Neural progenitor cell (in vitro differentiated cells): ENCODE measurements around the gene KIAA0232. TPM values are rescaled to one million over a fixed set of nuclear protein-coding genes. Genes with fewer than 3 reads are reported as not detected.
A peak's percentile ranks its signal among the peaks of the same experiment; 100 is the strongest.
"Not testable (repeated sequence)": the region's sequence is repeated elsewhere in the genome, so short reads cannot be mapped to it uniquely, and the experiment has no call there.

Experiments used
- DNase-seq: peaks from one replicate; pipeline ENCODE4 v3.0.0-alpha.2; 2016; ENCODE audit warnings: low spot score
- H2AFZ ChIP-seq: fragments of 200-600 bp; sonication (generic); replicated peaks from 2 replicates; pipeline ENCODE4 v1.6.1; 2016; ENCODE audit warnings: antibody characterized with exemption
- H3F3A ChIP-seq: fragments of 200-600 bp; sonication (generic); 2 replicates; pipeline ENCODE4 v1.6.1; 2016; ENCODE audit warnings: antibody characterized with exemption, low read depth
- H3K27ac ChIP-seq: fragments of 200-600 bp; sonication (generic); 2 replicates; pipeline ENCODE4 v1.5.1; 2016; ENCODE audit warnings: mild to moderate bottlenecking
- H3K27me3 ChIP-seq: fragments of 200-600 bp; sonication (generic); 2 replicates; pipeline ENCODE4 v1.6.1; 2016; ENCODE audit warnings: mild to moderate bottlenecking, moderate library complexity
- H3K36me3 ChIP-seq: fragments of 200-600 bp; sonication (generic); 2 replicates; pipeline ENCODE4 v1.5.1; 2016
- H3K4me1 ChIP-seq: fragments of 200-600 bp; sonication (generic); 2 replicates; pipeline ENCODE4 v1.6.1; 2016; ENCODE audit warnings: mixed run types
- H3K4me2 ChIP-seq: fragments of 200-600 bp; sonication (generic); 2 replicates; pipeline ENCODE4 v1.6.1; 2016
- H3K4me3 ChIP-seq: fragments of 200-600 bp; sonication (generic); 2 replicates; pipeline ENCODE4 v1.5.1; 2016
- H3K79me2 ChIP-seq: fragments of 200-600 bp; sonication (generic); 2 replicates; pipeline ENCODE4 v1.6.1; 2016; ENCODE audit warnings: low read depth
- H3K9ac ChIP-seq: fragments of 200-600 bp; sonication (generic); 2 replicates; pipeline ENCODE4 v1.6.1; 2016
- H3K9me3 ChIP-seq: fragments of 200-600 bp; sonication (generic); 2 replicates; pipeline ENCODE4 v1.5.1; 2016; ENCODE audit warnings: low read depth
- H4K20me1 ChIP-seq: fragments of 200-600 bp; sonication (generic); 2 replicates; pipeline ENCODE4 v1.6.1; 2016; ENCODE audit warnings: low read depth
- H3K27ac Mint-ChIP-seq: 3 replicates; pipeline ENCODE4 v1.8.0; 2021; ENCODE audit warnings: mixed read lengths
- H3K27me3 Mint-ChIP-seq: 2 replicates; pipeline ENCODE4 v1.8.0; 2022; ENCODE audit warnings: low read depth, mild to moderate bottlenecking, inconsistent platforms, moderate library complexity, mixed read lengths; ENCODE audit not compliant: insufficient read depth
- H3K36me3 Mint-ChIP-seq: 3 replicates; pipeline ENCODE4 v1.8.0; 2021; ENCODE audit warnings: mixed read lengths
- H3K4me1 Mint-ChIP-seq: 3 replicates; pipeline ENCODE4 v1.8.0; 2021; ENCODE audit warnings: mixed read lengths
- H3K4me3 Mint-ChIP-seq: 3 replicates; pipeline ENCODE4 v1.8.0; 2021; ENCODE audit warnings: mild to moderate bottlenecking, moderate library complexity, mixed read lengths
- H3K9me3 Mint-ChIP-seq: 3 replicates; pipeline ENCODE4 v1.8.0; 2020; ENCODE audit warnings: mixed read lengths
- CTCF ChIP-seq: fragments of 200-600 bp; sonication (generic); IDR thresholded peaks from 2 replicates; pipeline ENCODE4 v1.5.1; 2017; ENCODE audit warnings: antibody characterized with exemption, mild to moderate bottlenecking
- EZH2 ChIP-seq: fragments of 200-600 bp; sonication (generic); IDR thresholded peaks from 2 replicates; pipeline ENCODE4 v1.6.1; 2017; ENCODE audit warnings: antibody characterized with exemption, mild to moderate bottlenecking, moderate library complexity
- EZH2phosphoT487 ChIP-seq: fragments of 200-600 bp; sonication (generic); IDR thresholded peaks from 2 replicates; pipeline ENCODE4 v1.6.1; 2017; ENCODE audit warnings: antibody characterized with exemption
- total RNA-seq: library from RNA; depleted of rRNA; stranded (reverse); fragments of >200 nt; gene quantifications from 2 replicates; pipeline ENCODE4 v1.2.3, GENCODE V29; 2015; ENCODE audit warnings: low replicate concordance

The KIAA0232 gene
- total RNA-seq, 1 donor from 2014 or later, result 42.9 TPM

- peaks cover 10% of the 10 kb centered on the region for H3F3A ChIP-seq
- peaks cover 62% of the 10 kb centered on the region for H3K79me2 ChIP-seq
- no peak overlapping the region for H3K27ac ChIP-seq
- no peak for DNase-seq
- H3K9me3 ChIP-seq, result peaks cover 4% of the 10 kb centered on the region
- H3K4me2 ChIP-seq, result no peak overlapping the region
- peaks cover 57% of the 10 kb centered on the region for H3K36me3 Mint-ChIP-seq
- no peak overlapping the region for H3K27ac Mint-ChIP-seq
- H3K4me3 Mint-ChIP-seq, result no peak overlapping the region
- peaks cover 17% of the 10 kb centered on the region for H3K36me3 ChIP-seq
- peaks cover 6% of the 10 kb centered on the region for H3K4me1 Mint-ChIP-seq
- H3K27me3 ChIP-seq, result no peaks in the 10 kb centered on the region
- H3K9me3 Mint-ChIP-seq, result peaks cover 11% of the 10 kb centered on the region
- H3K4me1 ChIP-seq, result peaks cover 8% of the 10 kb centered on the region
- no peak overlapping the region for H2AFZ ChIP-seq
- H3K27me3 Mint-ChIP-seq, result peaks cover 6% of the 10 kb centered on the region
- H4K20me1 ChIP-seq, result peaks cover 13% of the 10 kb centered on the region
- H3K4me3 ChIP-seq, result no peak overlapping the region
- TF ChIP-seq CTCF, result no peak
- no peak for TF ChIP-seq EZH2
- no peak for TF ChIP-seq EZH2phosphoT487
- no peak overlapping the region for H3K9ac ChIP-seq
Observed at GRCh38 chr4:6834867-6835266, 52.3 kb downstream of the KIAA0232 start.

GRCh38 chr4:6835616-6836015, 53.1 kb downstream of the KIAA0232 start:
- H3F3A ChIP-seq, result peaks cover 15% of the 10 kb centered on the region
- not testable (repeated sequence) for H3K9me3 ChIP-seq, H2AFZ ChIP-seq, H3K27me3 Mint-ChIP-seq, H3K27ac ChIP-seq, H3K27ac Mint-ChIP-seq, H3K4me2 ChIP-seq, H3K27me3 ChIP-seq, DNase-seq, H3K4me3 Mint-ChIP-seq, H3K4me3 ChIP-seq, H3K9ac ChIP-seq
- Mint-ChIP-seq H3K9me3 (peaks cover 11% of the 10 kb centered on the region), H3K4me1 (peaks cover 14% of the 10 kb centered on the region), H3K36me3 (peaks cover 55% of the 10 kb centered on the region)
- H4K20me1 ChIP-seq, result peaks cover 20% of the 10 kb centered on the region
- peaks cover 66% of the 10 kb centered on the region for H3K79me2 ChIP-seq
- H3K4me1 ChIP-seq, result peaks cover 13% of the 10 kb centered on the region
- H3K36me3 ChIP-seq, result peaks cover 15% of the 10 kb centered on the region

- not testable (repeated sequence) for H3K9me3 ChIP-seq, H3K27me3 ChIP-seq, H3K27ac ChIP-seq, H3K27me3 Mint-ChIP-seq, H3K4me3 Mint-ChIP-seq, H3K4me2 ChIP-seq, H3K4me3 ChIP-seq, H2AFZ ChIP-seq, H3K27ac Mint-ChIP-seq, H3K9ac ChIP-seq, DNase-seq
- Histone ChIP-seq H3K36me3 (peaks cover 15% of the 10 kb centered on the region), H4K20me1 (peaks cover 32% of the 10 kb centered on the region), H3K79me2 (peaks cover 80% of the 10 kb centered on the region), H3K4me1 (peaks cover 13% of the 10 kb centered on the region), H3F3A (peaks cover 15% of the 10 kb centered on the region)
- H3K36me3 Mint-ChIP-seq, result peaks cover 45% of the 10 kb centered on the region
- peaks cover 11% of the 10 kb centered on the region for H3K9me3 Mint-ChIP-seq
- H3K4me1 Mint-ChIP-seq, result peaks cover 14% of the 10 kb centered on the region
Observed at GRCh38 chr4:6837106-6837505, 54.6 kb downstream of the KIAA0232 start.

- Mint-ChIP-seq H3K4me3 (no peak overlapping the region), H3K4me1 (peaks cover 14% of the 10 kb centered on the region), H3K27ac (peak overlapping the region; percentile 78), H3K27me3 (peaks cover 2% of the 10 kb centered on the region), H3K9me3 (peaks cover 11% of the 10 kb centered on the region), H3K36me3 (peaks cover 36% of the 10 kb centered on the region)
- H4K20me1 ChIP-seq, result peaks cover 32% of the 10 kb centered on the region
- no peak for TF ChIP-seq CTCF
- TF ChIP-seq EZH2, result no peak
- no peak for TF ChIP-seq EZH2phosphoT487
- H3K4me1 ChIP-seq, result peaks cover 13% of the 10 kb centered on the region
- H3K79me2 ChIP-seq, result peaks cover 77% of the 10 kb centered on the region
- peak overlapping the region; percentile 33 for H3K27ac ChIP-seq
- H3K9ac ChIP-seq, result no peak overlapping the region
- peaks cover 5% of the 10 kb centered on the region for H3K36me3 ChIP-seq
- DNase-seq, result no peak
- H3F3A ChIP-seq, result peaks cover 18% of the 10 kb centered on the region
- H3K9me3 ChIP-seq, result peaks cover 4% of the 10 kb centered on the region
- no peak overlapping the region for H3K4me3 ChIP-seq
- H3K27me3 ChIP-seq, result no peaks in the 10 kb centered on the region
- H2AFZ ChIP-seq, result no peak overlapping the region
- peak overlapping the region; percentile 0 for H3K4me2 ChIP-seq
Observed at GRCh38 chr4:6839579-6839978, 57.1 kb downstream of the KIAA0232 start.
